Lower lobe of right lung (tissue), 2 donors: ENCODE results near the gene ABHD12B. TPM values are rescaled to one million over a fixed set of nuclear protein-coding genes. Genes with fewer than 3 reads are reported as not detected.

Experiments
- ATAC-seq, 2 donors: fragments of 200-7000 bp; cut with Tn5 transposase; one replicate each; pipeline ENCODE4 v1.9.1; 2020 to 2022; ENCODE audit warnings: mild to moderate bottlenecking in 2 of 2, moderate library complexity in 2 of 2
- DNase-seq: peaks from one replicate; pipeline ENCODE4 v3.0.0-alpha.2; 2020
- H3K27ac ChIP-seq: fragments of 200-600 bp; one replicate; pipeline ENCODE4 v1.8.0; 2022
- H3K27me3 ChIP-seq: fragments of 200-600 bp; one replicate; pipeline ENCODE4 v1.8.0; 2022; ENCODE audit warnings: low read depth
- H3K36me3 ChIP-seq: fragments of 200-600 bp; one replicate; pipeline ENCODE4 v1.8.0; 2022; ENCODE audit warnings: mild to moderate bottlenecking
- H3K4me1 ChIP-seq: fragments of 200-600 bp; one replicate; pipeline ENCODE4 v1.8.0; 2022
- H3K4me3 ChIP-seq: fragments of 200-600 bp; one replicate; pipeline ENCODE4 v1.8.0; 2022; ENCODE audit warnings: mild to moderate bottlenecking
- H3K9me3 ChIP-seq: fragments of 200-600 bp; one replicate; pipeline ENCODE4 v1.8.0; 2022
- intact Hi-C: fragments of 100-400 bp; cut with DNase I; formaldehyde crosslinking; loops from one replicate; pipeline ENCODE4 v1.11.0; 2022
- total RNA-seq: library from RNA; stranded (reverse); fragmentation: NEBNext Ultra II Directional; extraction: Animal tissue kit (Norgen Biotek cat#: 25700); gene quantifications from one replicate; pipeline ENCODE4 v1.2.1, GENCODE V29; 2021
- TF ChIP-seq, protein P1 (sequence below): fragments of 200-600 bp; IDR thresholded peaks from one replicate; pipeline ENCODE4 v1.8.0; 2022; ENCODE audit warnings: antibody characterized with exemption, mild to moderate bottlenecking
- donor health status: DM: no; HTN: yes; CAD: no; lungs with severe emphysema.

The ABHD12B gene
- total RNA-seq, 1 donor from 2014 or later: not detected

DNA sequence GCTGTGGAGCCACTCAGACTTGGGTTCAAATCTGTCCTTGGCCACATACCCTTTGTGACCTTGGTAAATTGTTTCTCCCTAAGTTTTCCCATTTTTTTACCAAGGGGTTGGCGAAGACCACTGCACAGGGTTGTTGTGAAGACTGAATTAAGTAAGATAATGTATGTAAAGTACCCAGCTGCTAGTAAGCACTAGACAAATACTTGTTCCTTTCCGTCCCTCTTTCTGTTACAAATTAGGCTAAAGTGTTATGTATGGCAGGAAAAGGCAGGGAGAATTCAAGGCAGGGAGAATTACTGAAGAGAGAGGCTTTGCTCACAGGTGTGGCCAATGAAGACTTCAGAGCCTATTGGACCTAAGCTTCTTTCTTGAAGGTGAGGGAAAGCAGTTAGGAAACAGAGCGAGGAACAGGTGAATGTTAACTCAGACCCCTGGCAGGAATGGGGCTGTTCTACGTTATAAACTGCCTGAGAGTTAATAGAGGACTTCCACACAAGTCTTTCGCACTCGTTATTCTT is 25.9 kb downstream of the ABHD12B start:
- H3K27me3 ChIP-seq: no peaks in the 10 kb centered on the region
- no peaks in the 10 kb centered on the region for H3K36me3 ChIP-seq
- DNase-seq (no peak), ATAC-seq (no peak)
- H3K27ac ChIP-seq: no peak overlapping the region
- H3K9me3 ChIP-seq: no peaks in the 10 kb centered on the region
- TF ChIP-seq, protein P1, sequence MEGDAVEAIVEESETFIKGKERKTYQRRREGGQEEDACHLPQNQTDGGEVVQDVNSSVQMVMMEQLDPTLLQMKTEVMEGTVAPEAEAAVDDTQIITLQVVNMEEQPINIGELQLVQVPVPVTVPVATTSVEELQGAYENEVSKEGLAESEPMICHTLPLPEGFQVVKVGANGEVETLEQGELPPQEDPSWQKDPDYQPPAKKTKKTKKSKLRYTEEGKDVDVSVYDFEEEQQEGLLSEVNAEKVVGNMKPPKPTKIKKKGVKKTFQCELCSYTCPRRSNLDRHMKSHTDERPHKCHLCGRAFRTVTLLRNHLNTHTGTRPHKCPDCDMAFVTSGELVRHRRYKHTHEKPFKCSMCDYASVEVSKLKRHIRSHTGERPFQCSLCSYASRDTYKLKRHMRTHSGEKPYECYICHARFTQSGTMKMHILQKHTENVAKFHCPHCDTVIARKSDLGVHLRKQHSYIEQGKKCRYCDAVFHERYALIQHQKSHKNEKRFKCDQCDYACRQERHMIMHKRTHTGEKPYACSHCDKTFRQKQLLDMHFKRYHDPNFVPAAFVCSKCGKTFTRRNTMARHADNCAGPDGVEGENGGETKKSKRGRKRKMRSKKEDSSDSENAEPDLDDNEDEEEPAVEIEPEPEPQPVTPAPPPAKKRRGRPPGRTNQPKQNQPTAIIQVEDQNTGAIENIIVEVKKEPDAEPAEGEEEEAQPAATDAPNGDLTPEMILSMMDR: no peak
- no peaks in the 10 kb centered on the region for H3K4me1 ChIP-seq
- no peak overlapping the region for H3K4me3 ChIP-seq
- intact Hi-C loops: no loop called here

GRCh38 chr14:50901361-50901760 is 29.5 kb downstream of the ABHD12B start:
- DNase-seq: no peak
- no peak for ATAC-seq
- intact Hi-C loops: no loop called here
- Histone ChIP-seq H3K4me3 (no peak overlapping the region), H3K27ac (no peak overlapping the region), H3K27me3 (no peaks in the 10 kb centered on the region), H3K4me1 (no peaks in the 10 kb centered on the region), H3K36me3 (peaks cover 7% of the 10 kb centered on the region), H3K9me3 (no peaks in the 10 kb centered on the region)
- TF ChIP-seq, protein P1: no peak

- no peaks in the 10 kb centered on the region for H3K4me1 ChIP-seq
- TF ChIP-seq, protein P1: no peak
- intact Hi-C loops: no loop called here
- DNase-seq (no peak), ATAC-seq (no peak)
- no peak overlapping the region for H3K27ac ChIP-seq
- no peaks in the 10 kb centered on the region for H3K27me3 ChIP-seq
- peaks cover 40% of the 10 kb centered on the region for H3K36me3 ChIP-seq
- H3K9me3 ChIP-seq: no peaks in the 10 kb centered on the region
- no peak overlapping the region for H3K4me3 ChIP-seq
Measured at GRCh38 chr14:50904719-50905118, 32.9 kb downstream of the ABHD12B start.

GRCh38 chr14:50906326-50907065 is 34.6 kb downstream of the ABHD12B start:
- Histone ChIP-seq H3K27ac (no peak overlapping the region), H3K4me1 (no peaks in the 10 kb centered on the region), H3K27me3 (no peaks in the 10 kb centered on the region), H3K4me3 (no peak overlapping the region), H3K36me3 (peaks cover 58% of the 10 kb centered on the region), H3K9me3 (no peaks in the 10 kb centered on the region)
- TF ChIP-seq, protein P1: no peak
- no peak for ATAC-seq
- DNase-seq: no peak
- intact Hi-C loops: no loop called here

DNA sequence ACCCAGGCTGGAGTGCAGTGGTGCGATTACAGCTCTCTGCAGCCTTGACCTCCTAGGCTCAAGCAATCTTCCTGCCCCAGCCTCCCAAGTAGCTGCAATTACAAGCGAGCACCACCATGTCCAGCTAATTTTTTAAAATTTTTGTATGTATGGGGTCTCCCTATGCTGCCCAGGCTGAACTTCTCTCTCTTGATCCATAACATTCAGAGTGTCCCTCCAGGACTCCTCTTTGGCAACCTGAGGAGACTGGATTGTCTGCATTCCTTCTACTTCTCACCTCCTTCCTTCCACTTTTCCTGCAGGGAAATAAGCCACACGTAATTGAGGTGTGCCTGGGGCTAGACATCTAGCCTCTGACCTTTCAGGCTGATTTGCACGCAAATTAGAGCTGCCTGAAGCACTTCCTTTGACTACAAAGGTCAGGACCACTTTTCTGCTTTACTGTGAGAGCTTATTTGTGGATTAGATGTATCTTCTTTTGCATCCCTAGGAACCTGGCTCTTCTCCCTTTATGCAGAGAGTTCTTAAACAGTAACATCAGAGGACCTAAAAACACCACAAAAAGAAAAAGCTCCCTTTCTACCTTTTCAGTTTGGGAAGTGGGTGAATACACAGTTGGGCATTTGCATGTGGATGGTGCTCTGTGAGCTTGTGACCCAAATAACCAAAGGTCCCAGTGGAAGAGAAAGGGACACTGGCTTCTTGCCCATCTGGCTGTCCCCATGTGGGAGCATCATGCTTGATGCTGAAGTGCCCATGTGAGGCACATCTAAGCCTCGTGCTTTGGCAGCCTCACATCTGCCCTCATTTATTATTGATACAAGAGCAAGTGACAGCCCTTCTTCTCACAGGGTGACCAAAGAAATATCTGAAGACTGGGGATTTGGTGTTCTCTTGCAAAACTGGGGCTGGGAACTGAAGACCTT is 38.9 kb downstream of the ABHD12B start:
- peaks cover 97% of the 10 kb centered on the region for H3K36me3 ChIP-seq
- intact Hi-C loops: no loop called here
- no peak for DNase-seq

More for the DNA sequence above, 38.9 kb downstream of the ABHD12B start:
- Histone ChIP-seq H3K4me3 (no peak overlapping the region), H3K9me3 (no peaks in the 10 kb centered on the region), H3K27me3 (no peaks in the 10 kb centered on the region), H3K4me1 (no peaks in the 10 kb centered on the region), H3K27ac (no peak overlapping the region)
- ATAC-seq: no peak
- TF ChIP-seq, protein P1: no peak
